Right atrium auricular region (tissue), 2 donors: ENCODE data around the gene MMS22L. TPM values are rescaled to one million over a fixed set of nuclear protein-coding genes. Genes with fewer than 3 reads are reported as not detected.
"Not testable (repeated sequence)": the region's sequence is repeated elsewhere in the genome, so short reads cannot be mapped to it uniquely, and the experiment has no call there.

Experiments
- DNase-seq: peaks from one replicate; pipeline ENCODE4 v3.0.0-alpha.2; 2019; ENCODE audit warnings: low spot score
- H3K27ac ChIP-seq, 2 donors: fragments of 200-600 bp; sonication (generic); 1 replicate in 1 of 2; 2 replicates in 1 of 2; pipeline ENCODE4 v1.5.1; 2016 to 2019
- H3K27me3 ChIP-seq, 2 donors: fragments of 200-600 bp; sonication (generic); one replicate each; pipeline versions ENCODE4 v1.5.1 to v1.6.0; 2017 to 2019
- H3K36me3 ChIP-seq: fragments of 200-600 bp; sonication (generic); one replicate; pipeline ENCODE4 v1.5.1; 2016
- H3K4me1 ChIP-seq, 2 donors: fragments of 200-600 bp; sonication (generic); one replicate each; pipeline versions ENCODE4 v1.5.1 to v1.6.0; 2017 to 2019
- H3K4me3 ChIP-seq, 2 donors: fragments of 200-600 bp; sonication (generic); 1 replicate in 1 of 2; 2 replicates in 1 of 2; pipeline ENCODE4 v1.5.1; 2017 to 2019; ENCODE audit warnings: mild to moderate bottlenecking in 1 of 2, moderate library complexity in 1 of 2
- H3K9me3 ChIP-seq, 2 donors: fragments of 200-600 bp; sonication (generic); one replicate each; pipeline ENCODE4 v1.5.1; 2019
- total RNA-seq, 2 donors: library from RNA; depleted of rRNA; stranded (reverse); fragments of >200 nt; gene quantifications; one replicate each; pipeline ENCODE4 v1.1.0, GENCODE V29; 2016
- TF ChIP-seq, protein P1 (sequence below), 2 donors: fragments of 200-600 bp; sonication (generic); IDR thresholded peaks; one replicate each; pipeline ENCODE4 v1.5.1; 2019; ENCODE audit warnings: antibody characterized with exemption in 2 of 2

MMS22L gene
- total RNA-seq, 2 donors from 2014 or later, result 1.1 to 4.0 TPM

GRCh38 chr6:97177905-97178304 lies 105.1 kb downstream of the MMS22L start:
- TF ChIP-seq, protein P1, sequence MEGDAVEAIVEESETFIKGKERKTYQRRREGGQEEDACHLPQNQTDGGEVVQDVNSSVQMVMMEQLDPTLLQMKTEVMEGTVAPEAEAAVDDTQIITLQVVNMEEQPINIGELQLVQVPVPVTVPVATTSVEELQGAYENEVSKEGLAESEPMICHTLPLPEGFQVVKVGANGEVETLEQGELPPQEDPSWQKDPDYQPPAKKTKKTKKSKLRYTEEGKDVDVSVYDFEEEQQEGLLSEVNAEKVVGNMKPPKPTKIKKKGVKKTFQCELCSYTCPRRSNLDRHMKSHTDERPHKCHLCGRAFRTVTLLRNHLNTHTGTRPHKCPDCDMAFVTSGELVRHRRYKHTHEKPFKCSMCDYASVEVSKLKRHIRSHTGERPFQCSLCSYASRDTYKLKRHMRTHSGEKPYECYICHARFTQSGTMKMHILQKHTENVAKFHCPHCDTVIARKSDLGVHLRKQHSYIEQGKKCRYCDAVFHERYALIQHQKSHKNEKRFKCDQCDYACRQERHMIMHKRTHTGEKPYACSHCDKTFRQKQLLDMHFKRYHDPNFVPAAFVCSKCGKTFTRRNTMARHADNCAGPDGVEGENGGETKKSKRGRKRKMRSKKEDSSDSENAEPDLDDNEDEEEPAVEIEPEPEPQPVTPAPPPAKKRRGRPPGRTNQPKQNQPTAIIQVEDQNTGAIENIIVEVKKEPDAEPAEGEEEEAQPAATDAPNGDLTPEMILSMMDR (IDR thresholded peaks at IDR 0.05), result no peak
- no peaks in the 10 kb centered on the region for H3K27me3 ChIP-seq
- no peak for DNase-seq
- H3K4me1 ChIP-seq, result no peaks in the 10 kb centered on the region
- H3K9me3 ChIP-seq, result no peaks in the 10 kb centered on the region
- H3K36me3 ChIP-seq, result no peaks in the 10 kb centered on the region
- H3K27ac ChIP-seq, result no peak overlapping the region
- H3K4me3 ChIP-seq, result no peak overlapping the region

- H3K4me1 ChIP-seq, result no peaks in the 10 kb centered on the region
- no peaks in the 10 kb centered on the region for H3K9me3 ChIP-seq
- H3K27ac ChIP-seq, result no peak overlapping the region
- TF ChIP-seq, protein P1 (IDR thresholded peaks at IDR 0.05), result no peak
- H3K36me3 ChIP-seq, result no peaks in the 10 kb centered on the region
- H3K27me3 ChIP-seq, result no peaks in the 10 kb centered on the region
- H3K4me3 ChIP-seq, result no peak overlapping the region
- no peak for DNase-seq
Observed at GRCh38 chr6:97176468-97176867, 106.5 kb downstream of the MMS22L start.

- DNase-seq, result no peak
Observed at GRCh38 chr6:97175806-97176205, 107.2 kb downstream of the MMS22L start.

DNA sequence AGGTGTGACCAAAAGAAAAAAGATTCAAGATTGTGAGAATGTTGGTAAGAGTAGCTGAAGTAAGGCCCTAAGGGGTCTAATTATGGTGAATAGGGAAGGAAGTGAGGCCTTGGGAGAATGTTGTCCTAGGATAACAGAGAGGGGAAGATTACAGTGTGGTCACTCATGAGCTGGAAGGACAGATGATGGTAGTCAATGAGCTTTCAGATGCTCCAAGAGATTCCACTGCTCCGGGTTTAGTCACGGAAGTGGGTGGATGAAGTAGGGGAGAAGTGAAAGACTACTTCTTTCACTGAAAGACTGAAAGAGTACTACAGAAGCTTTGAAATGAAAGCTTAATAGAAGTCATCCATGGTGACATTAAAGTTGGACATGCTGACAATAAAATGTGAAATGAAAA lies 108.5 kb downstream of the MMS22L start:
- Histone ChIP-seq H3K36me3 (no peaks in the 10 kb centered on the region), H3K27me3 (no peaks in the 10 kb centered on the region), H3K4me1 (no peaks in the 10 kb centered on the region), H3K27ac (no peak overlapping the region), H3K9me3 (no peaks in the 10 kb centered on the region), H3K4me3 (no peak overlapping the region)
- DNase-seq, result no peak
- TF ChIP-seq, protein P1 (IDR thresholded peaks at IDR 0.05), result no peak

More at GRCh38 chr6:97175806-97176205, 107.2 kb downstream of the MMS22L start:
- H3K27ac ChIP-seq, result no peak overlapping the region
- no peaks in the 10 kb centered on the region for H3K36me3 ChIP-seq
- no peaks in the 10 kb centered on the region for H3K27me3 ChIP-seq
- H3K4me1 ChIP-seq, result no peaks in the 10 kb centered on the region
- no peaks in the 10 kb centered on the region for H3K9me3 ChIP-seq
- TF ChIP-seq, protein P1 (IDR thresholded peaks at IDR 0.05), result no peak
- H3K4me3 ChIP-seq, result no peak overlapping the region

- no peaks in the 10 kb centered on the region for H3K27me3 ChIP-seq
- peaks cover 12% of the 10 kb centered on the region for H3K36me3 ChIP-seq
- H3K27ac ChIP-seq, result no peak overlapping the region
- H3K4me1 ChIP-seq, result no peaks in the 10 kb centered on the region
- no peak overlapping the region for H3K4me3 ChIP-seq
- no peak for DNase-seq
- H3K9me3 ChIP-seq, result no peaks in the 10 kb centered on the region
- TF ChIP-seq, protein P1 (IDR thresholded peaks at IDR 0.05), result no peak
Observed at GRCh38 chr6:97160280-97160679, 122.7 kb downstream of the MMS22L start.

DNA sequence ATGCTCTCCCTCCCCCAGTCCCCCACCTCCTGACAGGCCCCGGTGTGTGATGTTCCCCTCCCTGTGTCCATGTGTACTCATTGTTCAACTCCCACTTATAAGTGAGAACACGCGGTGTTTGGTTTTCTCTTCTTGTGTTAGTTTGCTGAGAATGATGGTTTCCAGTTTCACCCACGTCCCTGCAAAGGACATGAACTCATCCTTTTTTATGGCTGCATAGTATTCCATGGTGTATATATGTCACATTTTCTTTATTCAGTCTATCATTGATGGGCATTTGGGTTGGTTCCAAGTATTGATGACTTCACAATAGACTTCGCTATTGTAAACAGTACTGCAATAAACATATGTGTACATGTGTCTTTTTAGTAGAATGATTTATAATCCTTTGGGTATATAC lies 127.6 kb downstream of the MMS22L start:
- H3K4me3 ChIP-seq, H3K9me3 ChIP-seq, H3K27ac ChIP-seq, H3K4me1 ChIP-seq, DNase-seq, H3K36me3 ChIP-seq, H3K27me3 ChIP-seq: not testable (repeated sequence)
